DMS114 treated with DMSO at 0.1 percent for 48 hours (cell line): ENCODE measurements around the gene CDK3.
"Not testable (repeated sequence)": the region's sequence is repeated elsewhere in the genome, so short reads cannot be mapped to it uniquely, and the experiment has no call there.

ENCODE experiments used
- DNase-seq: peaks from one replicate; lab custom pipeline; 2025; ENCODE audit not compliant: unreplicated experiment; lab: John Stamatoyannopoulos, UW

CDK3 gene

GRCh38 chr17:76000755-76001521 lies at the start of gene CDK3:
CDK3 (plus strand) TSS chr17:76000855; CDS start chr17:76001426, 571 bp downstream.
- no peak for DNase-seq

- DNase-seq: no peak
Measured at GRCh38 chr17:75950855-75951554, 49.6 kb upstream of the CDK3 start.

- no peak for DNase-seq
Measured at GRCh38 chr17:75959051-75959838, 41.4 kb upstream of the CDK3 start.

- DNase-seq: no peak
Measured at GRCh38 chr17:75959839-75960511, 40.7 kb upstream of the CDK3 start.

GRCh38 chr17:75965468-75965867 lies 35.2 kb upstream of the CDK3 start:
- no peak for DNase-seq

- not testable (repeated sequence) for DNase-seq
Measured at GRCh38 chr17:75969044-75969443, 31.6 kb upstream of the CDK3 start.

- no peak for DNase-seq
Measured at GRCh38 chr17:75970011-75970523, 30.6 kb upstream of the CDK3 start.

GRCh38 chr17:75970626-75971025 lies 30.0 kb upstream of the CDK3 start:
- no peak for DNase-seq

- DNase-seq: not testable (repeated sequence)
Measured at GRCh38 chr17:75975187-75975586, 25.5 kb upstream of the CDK3 start.

- no peak for DNase-seq
Measured at GRCh38 chr17:75975757-75976174, 24.9 kb upstream of the CDK3 start.

GRCh38 chr17:75976175-75976848 lies 24.3 kb upstream of the CDK3 start:
- no peak for DNase-seq

- peak; percentile 92 for DNase-seq
Measured at GRCh38 chr17:75978938-75979704, 21.5 kb upstream of the CDK3 start, which contains the start of the genes ACOX1 and TEN1. ACOX1 (minus strand) TSS chr17:75979166; CDS start chr17:75979073, 93 bp downstream. TEN1 (plus strand) TSS chr17:75979240; CDS start chr17:75986193, 6,953 bp downstream.

- no peak for DNase-seq
Measured at GRCh38 chr17:75979705-75980187, 20.9 kb upstream of the CDK3 start.

- DNase-seq: no peak
Measured at GRCh38 chr17:75980188-75981018, 20.3 kb upstream of the CDK3 start.

GRCh38 chr17:75981019-75981615 lies 19.5 kb upstream of the CDK3 start:
- no peak for DNase-seq

- no peak for DNase-seq
Measured at GRCh38 chr17:75983501-75984181, 17.0 kb upstream of the CDK3 start.

GRCh38 chr17:75985986-75986385 lies 14.7 kb upstream of the CDK3 start:
- DNase-seq: no peak
